ENCODE data around the gene PCGF1.

Gene PCGF1

GRCh38 chr2:74502147-74502719 lies 5.3 kb downstream of the PCGF1 start:
- Histone ChIP-seq H3K36me3 (ENCODE audit: insufficient read depth, low read length) (0 out of 2 replicates have a peak, but pooled peaks cover 5% of the 10 kb centered on the region), H3K9ac (ENCODE audit: low read depth, low read length) (peak overlapping the region; percentile 73), H3K4me1 (ENCODE audit: insufficient read depth, low read length) (peaks cover 4% of the 10 kb centered on the region; the same call in 1 of the 2 replicates), H3K9me3 (ENCODE audit: control insufficient read depth, insufficient read depth, low read length) (no peaks in the 10 kb centered on the region)

- peaks cover 4% of the 10 kb centered on the region; the same call in 1 of the 2 replicates for H3K4me1 ChIP-seq (ENCODE audit: insufficient read depth, low read length)
Measured at GRCh38 chr2:74501335-74502071, 6.0 kb downstream of the PCGF1 start.

GRCh38 chr2:74500578-74500946 lies 6.9 kb downstream of the PCGF1 start:
- Histone ChIP-seq H3K4me1 (ENCODE audit: insufficient read depth, low read length) (peaks cover 4% of the 10 kb centered on the region; the same call in 1 of the 2 replicates), H3K9ac (ENCODE audit: low read depth, low read length) (no peak overlapping the region), H3K9me3 (ENCODE audit: control insufficient read depth, insufficient read depth, low read length) (no peaks in the 10 kb centered on the region), H3K36me3 (ENCODE audit: insufficient read depth, low read length) (0 out of 2 replicates have a peak, but pooled peaks cover 2% of the 10 kb centered on the region)

More at GRCh38 chr2:74501335-74502071, 6.0 kb downstream of the PCGF1 start:
- no peaks in the 10 kb centered on the region for H3K9me3 ChIP-seq (ENCODE audit: control insufficient read depth, insufficient read depth, low read length)
- H3K36me3 ChIP-seq (ENCODE audit: insufficient read depth, low read length) = 0 out of 2 replicates have a peak, but pooled peaks cover 5% of the 10 kb centered on the region
- peak overlapping the region; percentile 73; the same call in 1 of the 2 replicates for H3K9ac ChIP-seq (ENCODE audit: low read depth, low read length)

GRCh38 chr2:74499940-74500577 lies 7.4 kb downstream of the PCGF1 start:
- H3K9me3 ChIP-seq (ENCODE audit: control insufficient read depth, insufficient read depth, low read length) = no peaks in the 10 kb centered on the region
- H3K4me1 ChIP-seq (ENCODE audit: insufficient read depth, low read length) = peaks cover 4% of the 10 kb centered on the region; the same call in 1 of the 2 replicates
- H3K36me3 ChIP-seq (ENCODE audit: insufficient read depth, low read length) = no peaks in the 10 kb centered on the region
- H3K9ac ChIP-seq (ENCODE audit: low read depth, low read length) = peak overlapping the region; percentile 53; the same call in 1 of the 2 replicates

- no peaks in the 10 kb centered on the region for H3K9me3 ChIP-seq (ENCODE audit: control insufficient read depth, insufficient read depth, low read length)
- H3K36me3 ChIP-seq (ENCODE audit: insufficient read depth, low read length) = no peaks in the 10 kb centered on the region
- H3K4me1 ChIP-seq (ENCODE audit: insufficient read depth, low read length) = peaks cover 4% of the 10 kb centered on the region; the same call in 1 of the 2 replicates
- H3K9ac ChIP-seq (ENCODE audit: low read depth, low read length) = peak within 1 kb of the TSS; percentile 53
Measured at GRCh38 chr2:74499267-74499939, 8.1 kb downstream of the PCGF1 start, which contains the start of gene LBX2. Gene LBX2 (minus strand): TSS chr2:74499603. CDS start chr2:74499537, 66 bp downstream.

- peak overlapping the region; percentile 53 for H3K9ac ChIP-seq (ENCODE audit: low read depth, low read length)
- no peaks in the 10 kb centered on the region for H3K9me3 ChIP-seq (ENCODE audit: control insufficient read depth, insufficient read depth, low read length)
- peaks cover 4% of the 10 kb centered on the region; the same call in 1 of the 2 replicates for H3K4me1 ChIP-seq (ENCODE audit: insufficient read depth, low read length)
- H3K36me3 ChIP-seq (ENCODE audit: insufficient read depth, low read length) = no peaks in the 10 kb centered on the region
Measured at GRCh38 chr2:74498500-74499266, 8.8 kb downstream of the PCGF1 start.

GRCh38 chr2:74497777-74498499 lies 9.6 kb downstream of the PCGF1 start:
- H3K9ac ChIP-seq (ENCODE audit: low read depth, low read length) = peak overlapping the region; percentile 53
- no peaks in the 10 kb centered on the region for H3K9me3 ChIP-seq (ENCODE audit: control insufficient read depth, insufficient read depth, low read length)
- H3K36me3 ChIP-seq (ENCODE audit: insufficient read depth, low read length) = no peaks in the 10 kb centered on the region
- H3K4me1 ChIP-seq (ENCODE audit: insufficient read depth, low read length) = peaks cover 4% of the 10 kb centered on the region; the same call in 1 of the 2 replicates

GRCh38 chr2:74496997-74497776 lies 10.3 kb downstream of the PCGF1 start:
- Histone ChIP-seq H3K4me1 (ENCODE audit: insufficient read depth, low read length) (peaks cover 4% of the 10 kb centered on the region; the same call in 1 of the 2 replicates), H3K9me3 (ENCODE audit: control insufficient read depth, insufficient read depth, low read length) (no peaks in the 10 kb centered on the region), H3K9ac (ENCODE audit: low read depth, low read length) (peak overlapping the region; percentile 53; the same call in 1 of the 2 replicates), H3K36me3 (ENCODE audit: insufficient read depth, low read length) (0 out of 2 replicates have a peak, but pooled peaks cover 2% of the 10 kb centered on the region)

- Histone ChIP-seq H3K9ac (ENCODE audit: low read depth, low read length) (no peak overlapping the region), H3K36me3 (ENCODE audit: insufficient read depth, low read length) (0 out of 2 replicates have a peak, but pooled peaks cover 9% of the 10 kb centered on the region), H3K4me1 (ENCODE audit: insufficient read depth, low read length) (no peaks in the 10 kb centered on the region), H3K9me3 (ENCODE audit: control insufficient read depth, insufficient read depth, low read length) (no peaks in the 10 kb centered on the region)
Measured at GRCh38 chr2:74495440-74495839, 12.1 kb downstream of the PCGF1 start.

- no peaks in the 10 kb centered on the region for H3K4me1 ChIP-seq (ENCODE audit: insufficient read depth, low read length)
- no peak overlapping the region for H3K9ac ChIP-seq (ENCODE audit: low read depth, low read length)
- 0 out of 2 replicates have a peak, but pooled peaks cover 9% of the 10 kb centered on the region for H3K36me3 ChIP-seq (ENCODE audit: insufficient read depth, low read length)
- no peaks in the 10 kb centered on the region for H3K9me3 ChIP-seq (ENCODE audit: control insufficient read depth, insufficient read depth, low read length)
Measured at GRCh38 chr2:74493546-74493945, 13.9 kb downstream of the PCGF1 start.

GRCh38 chr2:74491648-74492544 lies 15.6 kb downstream of the PCGF1 start:
- 0 out of 2 replicates have a peak, but pooled peaks cover 9% of the 10 kb centered on the region for H3K36me3 ChIP-seq (ENCODE audit: insufficient read depth, low read length)
- H3K9me3 ChIP-seq (ENCODE audit: control insufficient read depth, insufficient read depth, low read length) = no peaks in the 10 kb centered on the region
- no peak overlapping the region for H3K9ac ChIP-seq (ENCODE audit: low read depth, low read length)

More at GRCh38 chr2:74491648-74492544, 15.6 kb downstream of the PCGF1 start:
- H3K4me1 ChIP-seq (ENCODE audit: insufficient read depth, low read length) = no peaks in the 10 kb centered on the region
